Measurements from ENCODE around the gene KYNU. TPM values are rescaled to one million over a fixed set of nuclear protein-coding genes. Genes with fewer than 3 reads are reported as not detected.

The KYNU gene
- 10 to 100 TPM; 37.0 to 47.5 (median 40.7) TPM for total RNA-seq
- long read RNA-seq, full-length matches to known transcripts: 11 of 13 reads
- long read RNA-seq, partial matches to known transcripts: 2 of 13 reads
- long read RNA-seq, other reads (novel, unspliced or antisense): 0 of 13 reads

DNA sequence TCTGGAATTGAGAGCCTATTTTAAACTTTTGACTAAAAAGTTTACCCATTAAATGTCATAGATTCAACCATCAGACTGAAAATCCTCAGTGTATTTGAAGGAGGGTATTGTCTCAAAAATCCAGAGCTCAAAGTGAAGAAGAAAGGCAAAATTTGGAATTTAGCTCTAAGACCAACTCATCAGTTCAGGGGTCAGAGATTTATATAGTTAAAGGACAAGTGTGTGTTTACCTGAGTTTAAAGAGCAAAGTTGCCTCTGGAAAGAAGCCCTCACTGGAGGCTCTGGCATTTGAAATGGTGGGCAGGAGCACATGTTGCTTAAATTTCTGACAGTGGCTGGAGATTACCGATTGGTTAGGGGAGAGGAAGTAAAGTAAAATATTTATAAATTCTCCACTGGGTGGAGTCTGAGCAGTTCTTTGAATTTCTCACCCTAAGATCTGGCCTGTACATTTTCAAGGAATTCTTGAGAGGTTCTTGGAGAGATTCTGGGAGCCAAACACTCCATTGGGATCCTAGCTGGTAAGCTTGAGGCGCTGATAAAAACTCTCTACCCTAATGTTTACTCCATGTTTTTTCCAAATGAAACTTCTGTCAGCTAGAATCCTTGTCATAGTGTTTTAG lies at the start of gene KYNU:
TSS of gene KYNU (plus strand) at position 449 of the 623 bp plus-strand sequence. CDS start 7,704 bp downstream, outside the sequence.
- Histone ChIP-seq H3K4me3 (peak within 1 kb of the TSS; percentile 29 to 58 (median 58)), H3K27ac (peak within 1 kb of the TSS; percentile 63 to 78 (median 78)), H3K9me3 (no peaks in the 10 kb centered on the region), H3K36me3 (no peaks in the 10 kb centered on the region), H3K27me3 (no peaks in the 10 kb centered on the region), H3K4me1 (peaks cover 0 to 59% (median 17%) of the 10 kb centered on the region in 4 donors)
- intact Hi-C loops (cut with DNase I): no loop called here
- 18% methylated on average over 2 of the region's 2 CpGs for WGBS (ENCODE audit: insufficient coverage, low coverage, low lambda C conversion rate, missing lambda C conversion rate)
- peak; percentile 56 for TF ChIP-seq POLR2A (IDR thresholded peaks at IDR 0.05)
- TF ChIP-seq CTCF (IDR thresholded peaks at IDR 0.05): peak; percentile 19 to 32 (median 26)
- ATAC-seq (peak; percentile 65 to 88 (median 81)), DNase-seq (peak in 1 of 3 donors; percentile 78)

DNA sequence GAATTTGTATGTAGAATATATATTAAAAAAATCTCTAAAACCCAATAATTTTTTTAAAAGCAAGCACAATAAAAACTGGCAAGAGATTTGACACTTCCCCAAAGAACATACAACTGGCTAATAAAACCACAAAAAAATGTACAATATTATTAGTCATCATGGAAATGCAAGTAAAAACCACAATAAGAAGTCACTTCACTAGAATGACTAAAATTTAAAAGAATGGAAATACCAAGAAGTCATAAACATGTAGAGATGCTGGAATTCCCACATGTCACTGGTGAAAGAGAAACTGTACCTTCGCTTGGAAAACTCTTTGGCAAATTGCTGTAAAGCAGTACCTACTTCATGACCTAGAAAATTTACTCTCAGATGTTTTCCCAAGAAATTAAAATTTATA lies 43.4 kb upstream of the KYNU start:
- DNase-seq (no peak), ATAC-seq (no peak)
- intact Hi-C loops (cut with DNase I): no loop called here
- H3K4me3 ChIP-seq: no peak overlapping the region
- H3K27me3 ChIP-seq: no peaks in the 10 kb centered on the region
- H3K36me3 ChIP-seq: no peaks in the 10 kb centered on the region
- TF ChIP-seq CTCF (IDR thresholded peaks at IDR 0.05): no peak
- no peak for TF ChIP-seq POLR2A (IDR thresholded peaks at IDR 0.05)
- no peak overlapping the region for H3K27ac ChIP-seq
- WGBS (ENCODE audit: insufficient coverage, low coverage, low lambda C conversion rate, missing lambda C conversion rate): 79% methylated on average over 1 of the region's 1 CpG
- H3K9me3 ChIP-seq: no peaks in the 10 kb centered on the region
- no peaks in the 10 kb centered on the region for H3K4me1 ChIP-seq

DNA sequence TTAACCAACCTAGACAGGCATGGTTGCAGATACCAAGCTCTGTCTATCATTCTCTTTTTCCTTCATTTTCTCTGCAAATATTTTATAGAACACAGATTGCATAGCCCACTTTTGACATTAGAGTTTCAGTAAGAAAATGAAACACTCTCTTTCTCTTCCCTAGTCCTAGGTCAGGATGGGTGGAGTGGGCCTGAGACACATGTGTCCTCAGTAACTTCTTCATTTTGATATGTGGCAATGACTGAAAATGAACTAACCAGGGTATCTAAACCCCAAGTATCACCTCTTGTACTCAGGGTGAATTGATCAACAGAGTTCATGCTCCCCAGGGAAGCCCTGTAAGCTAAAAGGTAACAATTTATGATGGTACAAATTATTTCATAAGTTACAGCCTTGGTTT lies 37.0 kb upstream of the KYNU start:
- Histone ChIP-seq H3K27me3 (no peaks in the 10 kb centered on the region), H3K27ac (no peak overlapping the region), H3K4me3 (no peak overlapping the region), H3K36me3 (no peaks in the 10 kb centered on the region), H3K4me1 (no peaks in the 10 kb centered on the region), H3K9me3 (no peaks in the 10 kb centered on the region)
- ATAC-seq (peak in 2 of 4 donors; percentile 41 to 47), DNase-seq (no peak)
- no peak for TF ChIP-seq CTCF (IDR thresholded peaks at IDR 0.05)
- intact Hi-C loops (cut with DNase I): no loop called here

GRCh38 chr2:142841788-142842187 lies 35.7 kb upstream of the KYNU start:
- no peak for ATAC-seq
- Histone ChIP-seq H3K9me3 (no peaks in the 10 kb centered on the region), H3K4me1 (no peaks in the 10 kb centered on the region), H3K27ac (no peak overlapping the region), H3K36me3 (no peaks in the 10 kb centered on the region), H3K27me3 (no peaks in the 10 kb centered on the region), H3K4me3 (no peak overlapping the region)
- DNase-seq: no peak
- no peak for TF ChIP-seq POLR2A (IDR thresholded peaks at IDR 0.05)
- no peak for TF ChIP-seq CTCF (IDR thresholded peaks at IDR 0.05)
- 72% methylated on average over 2 of the region's 2 CpGs for WGBS (ENCODE audit: insufficient coverage, low coverage, low lambda C conversion rate, missing lambda C conversion rate)
- intact Hi-C loops (cut with DNase I): no loop called here
